Right forelimb (tissue), 1 donor: Measurements from ENCODE around the gene PGAP6.

ENCODE experiments used
- DNase-seq: peaks from one replicate; pipeline ENCODE4 v3.0.0-alpha.2; 2018

PGAP6 gene

DNA sequence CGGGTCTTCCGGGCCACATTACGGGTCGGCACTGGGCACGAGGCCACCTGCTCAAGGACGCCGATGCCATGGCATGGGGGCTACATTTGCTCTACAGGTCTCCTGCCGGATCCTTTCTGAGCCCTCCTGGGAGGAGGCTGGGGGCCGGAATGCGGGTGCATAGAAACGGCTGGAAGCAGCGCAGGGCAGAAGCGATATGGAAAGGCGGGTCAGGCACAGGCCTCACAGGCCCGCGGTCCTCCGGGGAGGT, 57.7 kb downstream of the PGAP6 start:
- DNase-seq, result no peak

DNA sequence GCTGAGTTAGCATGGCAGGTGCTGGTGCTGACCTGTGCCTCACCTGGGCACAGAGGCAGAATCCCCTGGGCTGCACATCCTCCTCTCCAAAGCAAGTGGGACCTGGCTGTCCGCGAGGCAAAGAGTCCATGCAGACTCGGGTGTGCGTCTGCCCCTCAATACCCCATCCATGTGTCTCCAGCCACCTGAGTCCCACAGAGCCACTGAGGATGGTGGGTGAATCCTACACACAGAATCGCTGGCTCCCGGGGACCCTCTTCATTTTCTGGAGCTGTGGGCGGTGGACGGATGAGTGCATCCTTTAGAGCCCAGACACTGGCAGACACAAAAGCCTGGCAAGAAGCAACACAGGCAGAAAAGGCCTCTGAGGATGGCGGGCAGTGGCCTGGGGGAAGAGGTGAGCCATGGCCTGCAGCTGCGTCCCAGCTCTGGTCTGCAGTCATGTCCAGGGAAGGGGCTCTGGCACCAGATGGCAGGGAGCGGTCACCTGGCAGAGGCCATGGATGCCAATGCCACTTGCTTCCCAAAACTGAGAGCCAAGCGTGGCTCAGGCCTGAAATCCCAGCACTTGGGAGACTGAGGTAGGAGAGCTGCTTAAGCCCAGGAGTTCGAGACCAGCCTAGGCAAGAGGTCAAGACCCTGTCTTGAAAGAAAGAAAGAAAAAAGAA, 59.2 kb downstream of the PGAP6 start:
- DNase-seq, result no peak

DNA sequence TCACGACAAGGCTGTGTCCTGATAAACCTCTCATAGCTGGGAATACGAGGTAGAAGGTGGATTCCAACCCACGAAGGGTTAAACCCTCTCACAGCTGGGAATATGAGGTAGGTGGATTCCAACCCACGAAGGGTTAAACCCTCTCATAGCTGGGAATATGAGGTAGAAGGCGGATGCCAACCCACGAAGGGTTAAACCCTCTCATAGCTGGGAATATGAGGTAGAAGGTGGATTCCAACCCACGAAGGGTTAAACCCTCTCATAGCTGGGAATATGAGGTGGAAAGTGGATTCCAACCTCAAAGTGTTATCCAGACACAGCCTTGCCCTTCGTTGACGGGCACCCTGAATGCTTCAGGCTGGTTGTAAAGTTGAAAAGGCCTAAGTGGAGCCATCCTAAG, 60.2 kb downstream of the PGAP6 start:
- DNase-seq, result no peak
